HepG2 (cell line): ENCODE results near the gene RAB23. TPM values are rescaled to one million over a fixed set of nuclear protein-coding genes. Genes with fewer than 3 reads are reported as not detected.

ENCODE experiments used
- BCLAF1 ChIP-seq: fragments of 450-650 bp; IDR thresholded peaks from 2 replicates; pipeline ENCODE4 v1.6.1; 2017; ENCODE audit warnings: mild to moderate bottlenecking
- BHLHE40 ChIP-seq: IDR thresholded peaks from 2 replicates; pipeline ENCODE4 v1.6.1; 2011; ENCODE audit warnings: low read length, improper control_type of control experiment
- DNMT1 ChIP-seq: sonication (generic); formaldehyde crosslinking; IDR thresholded peaks from 2 replicates; pipeline ENCODE4 v1.5.1; 2020; ENCODE audit warnings: mild to moderate bottlenecking, missing genetic modification reagents
- ELF1 ChIP-seq: sonication (generic); formaldehyde crosslinking; IDR thresholded peaks from 2 replicates; pipeline ENCODE4 v1.4.0; 2020; ENCODE audit warnings: missing genetic modification reagents
- ERF ChIP-seq: IDR thresholded peaks from 2 replicates; pipeline ENCODE4 v1.6.1; 2018; ENCODE audit warnings: missing biosample characterization, missing genetic modification reagents
- HES4 ChIP-seq: sonication (generic); formaldehyde crosslinking; IDR thresholded peaks from 2 replicates; pipeline ENCODE4 v1.9.0; 2021; ENCODE audit warnings: mild to moderate bottlenecking, missing genetic modification reagents, borderline replicate concordance
- KLF15 ChIP-seq: sonication (generic); formaldehyde crosslinking; IDR thresholded peaks from 2 replicates; pipeline ENCODE4 v1.8.1; 2023; ENCODE audit warnings: borderline replicate concordance, mild to moderate bottlenecking, inconsistent platforms, missing genetic modification reagents, mixed read lengths
- LRRFIP1 ChIP-seq: sonication (generic); formaldehyde crosslinking; conservative IDR thresholded peaks from 2 replicates; pipeline ENCODE4 v1.4.0; 2020; ENCODE audit warnings: missing genetic modification reagents
- MED1 ChIP-seq: sonication (generic); formaldehyde crosslinking; IDR thresholded peaks from 2 replicates; pipeline ENCODE4 v1.4.0; 2020; ENCODE audit warnings: missing genetic modification reagents
- MTF1 ChIP-seq: sonication (generic); formaldehyde crosslinking; IDR thresholded peaks from 2 replicates; pipeline ENCODE4 v1.5.0; 2020; ENCODE audit warnings: missing genetic modification reagents
- PAF1 ChIP-seq: IDR thresholded peaks from 2 replicates; pipeline ENCODE4 v1.6.1; 2016; ENCODE audit warnings: missing genetic modification reagents, missing compliant biosample characterization
- RBAK ChIP-seq: sonication (generic); formaldehyde crosslinking; IDR thresholded peaks from 2 replicates; pipeline ENCODE4 v1.5.1; 2020; ENCODE audit warnings: mild to moderate bottlenecking, missing genetic modification reagents
- RFX5 ChIP-seq: IDR thresholded peaks from 2 replicates; pipeline ENCODE4 v1.6.1; 2011; ENCODE audit warnings: low read depth, low read length, improper control_type of control experiment
- SSRP1 ChIP-seq: IDR thresholded peaks from 2 replicates; pipeline ENCODE4 v1.6.1; 2016; ENCODE audit warnings: control low read depth
- ZFP37 ChIP-seq: sonication (generic); formaldehyde crosslinking; IDR thresholded peaks from 2 replicates; pipeline ENCODE4 v1.4.0; 2020; ENCODE audit warnings: missing genetic modification reagents, borderline replicate concordance
- ZFP41 ChIP-seq: sonication (generic); formaldehyde crosslinking; IDR thresholded peaks from 2 replicates; pipeline ENCODE4 v1.4.0; 2020; ENCODE audit warnings: mild to moderate bottlenecking, missing genetic modification reagents, borderline replicate concordance
- ZNF329 ChIP-seq: sonication (generic); formaldehyde crosslinking; IDR thresholded peaks from 2 replicates; pipeline ENCODE4 v1.9.0; 2021; ENCODE audit warnings: low read depth, mild to moderate bottlenecking, missing genetic modification reagents
- ZNF558 ChIP-seq: sonication (generic); formaldehyde crosslinking; IDR thresholded peaks from 2 replicates; pipeline ENCODE4 v1.9.0; 2022; ENCODE audit warnings: mild to moderate bottlenecking, missing genetic modification reagents, borderline replicate concordance
- ZNF644 ChIP-seq: IDR thresholded peaks from 2 replicates; pipeline ENCODE4 v1.6.1; 2016; ENCODE audit warnings: low read depth
- ZNF691 ChIP-seq: sonication (generic); formaldehyde crosslinking; IDR thresholded peaks from 2 replicates; pipeline ENCODE4 v1.4.0; 2020; ENCODE audit warnings: missing genetic modification reagents, low read depth, mild to moderate bottlenecking, borderline replicate concordance
- polyA plus RNA-seq, 8 experiments: library from polyadenylated mRNA; depleted of rRNA in 3 of 8; stranded (reverse) in 7 of 8; unstranded in 1 of 8; fragments of >200 nt; fragmentation: Illumina TruSeq in 4 of 8; extraction: Trizol in 4 of 8; gene quantifications; 2 replicates each; pipeline versions ENCODE4 v1.2.1 to v1.2.3, GENCODE V29; 2011 to 2016; ENCODE audit warnings: low read depth in 4 of 8, missing spikeins in 1 of 8, mixed read lengths in 1 of 8; ENCODE audit not compliant: insufficient read depth in 1 of 8
- total RNA-seq, 5 experiments: library from RNA; depleted of rRNA; stranded (reverse); fragments of >200 nt; fragmentation: Illumina TruSeq; extraction: Trizol; gene quantifications; 2 replicates each; pipeline ENCODE4 v1.2.3, GENCODE V29; 2016; ENCODE audit warnings: low read depth in 1 of 5
- TF ChIP-seq, protein P1 (sequence below): sonication (generic); formaldehyde crosslinking; IDR thresholded peaks from 2 replicates; pipeline ENCODE4 v1.8.1; 2023; ENCODE audit warnings: mild to moderate bottlenecking, missing genetic modification reagents
- TF ChIP-seq, protein P2 (sequence below): sonication (generic); formaldehyde crosslinking; IDR thresholded peaks from 2 replicates; pipeline ENCODE4 v1.4.0; 2020; ENCODE audit warnings: missing genetic modification reagents

RAB23 gene
- total and polyA plus RNA-seq, 2 of the 13 experiments (the other 11 are each of a cell fraction or from before 2014, with no cell fraction given) = 5.5 to 16.4 TPM

DNA sequence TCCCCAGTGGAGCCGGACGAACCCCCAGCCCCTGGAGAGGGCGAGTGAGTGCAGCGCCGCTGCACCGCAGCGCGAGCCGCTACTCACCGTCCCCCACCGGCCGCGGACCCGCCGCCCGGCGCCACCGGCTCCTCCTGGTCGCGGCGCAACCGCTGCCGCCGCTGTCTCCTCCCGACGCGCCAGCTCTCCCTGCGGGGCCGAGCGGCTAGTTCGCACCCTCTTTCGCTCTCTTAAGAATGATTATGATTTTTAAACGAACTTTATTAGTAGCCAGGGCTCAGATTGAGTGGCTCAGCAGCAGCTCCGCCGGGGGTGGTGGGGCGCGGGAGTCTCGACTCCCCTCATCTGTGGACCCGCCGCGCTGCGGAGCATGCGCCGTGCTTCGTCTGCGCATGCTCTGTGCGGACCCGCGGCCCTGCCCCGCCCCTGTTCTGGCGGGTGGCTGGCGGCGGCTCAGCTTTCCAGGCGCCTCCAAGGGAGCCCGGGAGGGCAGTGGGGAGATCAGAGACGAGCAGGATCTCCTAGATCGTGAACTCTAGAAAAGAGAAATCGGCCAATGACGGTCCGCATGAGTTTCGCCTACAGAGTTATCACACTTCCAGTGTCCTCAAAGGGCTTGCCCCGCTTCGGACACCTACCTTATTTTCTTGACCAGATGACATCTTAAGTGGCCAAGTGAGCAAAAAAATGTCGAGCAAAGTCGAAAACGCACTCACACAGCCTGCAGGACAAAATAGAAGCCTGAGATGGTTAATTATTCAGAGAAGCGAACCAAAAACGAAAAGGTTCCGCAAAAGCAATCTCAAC is at the start of gene RAB23 (continued):
- TF ChIP-seq ZNF691 (CRISPR knock-in tag) (no peak; the same call in 1 of the 2 replicates), BCLAF1 (no peak), PAF1 (CRISPR knock-in tag) (no peak), DNMT1 (no peak), ZNF329 (no peak), KLF15 (no peak; the same call in 1 of the 2 replicates), SSRP1 (CRISPR knock-in tag) (no peak), RBAK (no peak), ZNF644 (CRISPR knock-in tag) (no peak), LRRFIP1 (no peak), HES4 (CRISPR knock-in tag) (no peak), BHLHE40 (no peak), MTF1 (no peak), RFX5 (no peak), ERF (CRISPR knock-in tag) (peak; percentile 23; the same call in 1 of the 2 replicates), ZFP37 (CRISPR knock-in tag) (no peak), ZNF558 (CRISPR knock-in tag) (no peak; the same call in 1 of the 2 replicates), ZFP41 (CRISPR knock-in tag) (no peak), ELF1 (CRISPR knock-in tag) (no peak; the same call in 1 of the 2 replicates), MED1 (no peak; the same call in 1 of the 2 replicates)
- TF ChIP-seq, protein P1, sequence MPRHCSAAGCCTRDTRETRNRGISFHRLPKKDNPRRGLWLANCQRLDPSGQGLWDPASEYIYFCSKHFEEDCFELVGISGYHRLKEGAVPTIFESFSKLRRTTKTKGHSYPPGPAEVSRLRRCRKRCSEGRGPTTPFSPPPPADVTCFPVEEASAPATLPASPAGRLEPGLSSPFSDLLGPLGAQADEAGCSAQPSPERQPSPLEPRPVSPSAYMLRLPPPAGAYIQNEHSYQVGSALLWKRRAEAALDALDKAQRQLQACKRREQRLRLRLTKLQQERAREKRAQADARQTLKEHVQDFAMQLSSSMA (CRISPR knock-in tag) = no peak
- TF ChIP-seq, protein P2, sequence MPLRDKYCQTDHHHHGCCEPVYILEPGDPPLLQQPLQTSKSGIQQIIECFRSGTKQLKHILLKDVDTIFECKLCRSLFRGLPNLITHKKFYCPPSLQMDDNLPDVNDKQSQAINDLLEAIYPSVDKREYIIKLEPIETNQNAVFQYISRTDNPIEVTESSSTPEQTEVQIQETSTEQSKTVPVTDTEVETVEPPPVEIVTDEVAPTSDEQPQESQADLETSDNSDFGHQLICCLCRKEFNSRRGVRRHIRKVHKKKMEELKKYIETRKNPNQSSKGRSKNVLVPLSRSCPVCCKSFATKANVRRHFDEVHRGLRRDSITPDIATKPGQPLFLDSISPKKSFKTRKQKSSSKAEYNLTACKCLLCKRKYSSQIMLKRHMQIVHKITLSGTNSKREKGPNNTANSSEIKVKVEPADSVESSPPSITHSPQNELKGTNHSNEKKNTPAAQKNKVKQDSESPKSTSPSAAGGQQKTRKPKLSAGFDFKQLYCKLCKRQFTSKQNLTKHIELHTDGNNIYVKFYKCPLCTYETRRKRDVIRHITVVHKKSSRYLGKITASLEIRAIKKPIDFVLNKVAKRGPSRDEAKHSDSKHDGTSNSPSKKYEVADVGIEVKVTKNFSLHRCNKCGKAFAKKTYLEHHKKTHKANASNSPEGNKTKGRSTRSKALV = no peak
